GM12873 (cell line): Measurements from ENCODE around the gene CAND2.

Experiments
- CTCF ChIP-seq: IDR thresholded peaks from 2 replicates; pipeline ENCODE4 v1.5.1; 2012; ENCODE audit warnings: low read depth, mild to moderate bottlenecking, moderate library complexity, low read length, control low read depth; ENCODE audit not compliant: insufficient read depth; ENCODE audit errors: missing control alignments

The CAND2 gene

GRCh38 chr3:12796171-12797123 is at the start of gene CAND2:
Gene CAND2 (plus strand): TSS chr3:12796680. CDS start chr3:12796721, 41 bp downstream.
- no peak for TF ChIP-seq CTCF

- TF ChIP-seq CTCF: no peak
These were observed 48.0 kb upstream of the CAND2 start for GRCh38 chr3:12748477-12748876.

- no peak for TF ChIP-seq CTCF
These were observed 46.3 kb upstream of the CAND2 start for GRCh38 chr3:12750223-12750622.

GRCh38 chr3:12750658-12751071 is 45.8 kb upstream of the CAND2 start:
- no peak for TF ChIP-seq CTCF

GRCh38 chr3:12751571-12751970 is 44.9 kb upstream of the CAND2 start:
- no peak for TF ChIP-seq CTCF

GRCh38 chr3:12752102-12752501 is 44.4 kb upstream of the CAND2 start:
- TF ChIP-seq CTCF: no peak

- TF ChIP-seq CTCF: no peak
These were observed 43.7 kb upstream of the CAND2 start for GRCh38 chr3:12752809-12753208.
